ENCODE results near the gene MRPL45. TPM values are rescaled to one million over a fixed set of nuclear protein-coding genes. Genes with fewer than 3 reads are reported as not detected.

The MRPL45 gene
- total and polyA plus RNA-seq, 4 donors: 26.8 to 36.4 (median 34.3) TPM

DNA sequence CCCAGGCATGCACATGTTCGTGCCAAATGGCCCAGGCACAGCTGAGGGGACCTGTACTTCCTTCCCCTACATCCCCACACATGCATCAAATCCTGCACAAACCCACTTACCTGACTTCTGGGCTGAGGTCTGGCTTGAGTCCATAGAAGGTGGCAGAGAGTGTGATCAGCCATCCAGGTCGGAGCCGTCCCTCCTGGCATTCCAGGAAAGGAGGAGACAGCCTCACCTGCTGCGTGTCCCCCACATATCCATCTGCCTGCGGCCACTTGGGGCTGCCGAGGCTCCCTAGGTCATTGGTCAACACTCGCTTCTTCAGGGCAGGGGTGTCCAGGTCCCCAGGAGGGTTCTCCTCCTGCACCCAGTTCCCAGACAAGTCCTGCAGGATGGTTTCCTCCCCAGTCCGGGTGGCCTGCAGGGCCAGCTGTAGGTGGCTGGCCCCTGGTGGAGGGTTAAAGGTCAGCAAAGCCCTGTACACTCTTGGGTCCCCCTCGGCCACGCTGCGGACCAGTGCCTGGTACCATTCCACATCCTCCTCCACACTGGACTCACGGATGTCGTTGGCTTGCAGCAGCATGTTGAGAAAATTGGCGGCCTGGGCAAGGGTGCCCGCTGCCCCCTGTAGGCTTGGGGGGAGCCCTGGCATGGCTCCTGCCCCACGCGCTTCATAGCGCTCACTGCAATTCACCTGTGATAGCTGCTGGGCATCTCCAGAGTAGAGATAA lies 46.1 kb downstream of the MRPL45 start:
- Histone ChIP-seq H3K36me3 (ENCODE audit: control insufficient read depth, insufficient read depth, low read length) (no peaks in the 10 kb centered on the region), H3K4me1 (ENCODE audit: control insufficient read depth, insufficient read depth, low read length) (peaks cover 41% of the 10 kb centered on the region), H3K27me3 (ENCODE audit: control insufficient read depth, insufficient read depth, low read length) (no peaks in the 10 kb centered on the region), H3K27ac (ENCODE audit: low read depth, low read length) (no peak overlapping the region), H3K4me3 (ENCODE audit: low read depth, low read length) (no peak overlapping the region), H3K9me3 (ENCODE audit: control insufficient read depth, insufficient read depth, low read length) (no peaks in the 10 kb centered on the region)
- DNase-seq (ENCODE audit: low read depth in 4 of 6, low spot score in 6 of 6): no peak
- WGBS (ENCODE audit: insufficient coverage): 86% methylated on average over 14 of the region's 18 CpGs

DNA sequence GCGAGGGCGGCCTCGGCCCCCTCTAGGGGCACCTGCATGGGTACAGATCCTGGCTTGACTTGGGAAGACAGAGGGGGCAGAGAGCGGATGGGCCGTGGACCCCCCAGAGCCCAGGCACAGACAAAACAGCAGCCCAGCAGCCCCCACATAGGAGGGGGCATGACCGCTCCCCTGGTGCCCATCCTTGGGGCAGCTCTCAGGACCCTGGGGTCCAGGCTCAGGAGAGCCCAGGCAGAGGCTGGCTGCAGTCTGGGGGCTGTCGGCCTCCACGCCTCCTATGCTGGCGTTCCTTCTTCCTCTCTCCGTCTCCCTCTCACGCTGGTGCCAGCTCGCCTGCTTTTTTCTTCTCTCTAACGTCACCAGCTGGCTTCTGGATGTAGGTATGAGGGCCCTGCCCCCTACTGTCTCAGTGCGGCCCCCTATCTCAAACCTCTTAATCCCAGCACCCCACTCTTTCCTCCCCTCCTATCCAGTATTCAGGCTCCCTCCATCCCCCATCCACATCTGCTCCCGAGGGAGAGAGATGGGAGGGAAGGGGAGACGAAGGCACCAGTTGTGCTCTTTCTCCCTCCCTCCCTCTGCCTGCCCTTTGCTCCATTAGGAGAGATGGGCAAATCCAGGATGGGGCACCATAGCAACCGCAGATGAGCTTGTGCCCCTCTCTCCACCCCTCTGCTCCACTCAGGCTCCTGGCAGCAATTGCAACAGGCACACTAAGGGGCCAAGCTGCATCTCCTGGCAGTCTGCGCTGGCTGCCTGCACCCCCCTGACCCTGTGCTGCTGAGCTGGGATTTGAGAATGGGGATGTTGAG lies 46.8 kb downstream of the MRPL45 start, which contains the start of gene GPR179:
GPR179 (minus strand) TSS at position 349 of the 812 bp plus-strand sequence; CDS start at position 182, 167 bp downstream.
- no peaks in the 10 kb centered on the region for H3K36me3 ChIP-seq (ENCODE audit: control insufficient read depth, insufficient read depth, low read length)
- H3K4me3 ChIP-seq (ENCODE audit: low read depth, low read length): no peak within 1 kb of the TSS
- 63% methylated on average over 10 of the region's 18 CpGs for WGBS (ENCODE audit: insufficient coverage)
- H3K9me3 ChIP-seq (ENCODE audit: control insufficient read depth, insufficient read depth, low read length): no peaks in the 10 kb centered on the region
- no peak within 1 kb of the TSS for H3K27ac ChIP-seq (ENCODE audit: low read depth, low read length)
- peak in 2 of 6 donors; percentile 57 to 73 for DNase-seq (ENCODE audit: low read depth in 4 of 6, low spot score in 6 of 6)
- H3K4me1 ChIP-seq (ENCODE audit: control insufficient read depth, insufficient read depth, low read length): peaks cover 36% of the 10 kb centered on the region
- no peaks in the 10 kb centered on the region for H3K27me3 ChIP-seq (ENCODE audit: control insufficient read depth, insufficient read depth, low read length)

DNA sequence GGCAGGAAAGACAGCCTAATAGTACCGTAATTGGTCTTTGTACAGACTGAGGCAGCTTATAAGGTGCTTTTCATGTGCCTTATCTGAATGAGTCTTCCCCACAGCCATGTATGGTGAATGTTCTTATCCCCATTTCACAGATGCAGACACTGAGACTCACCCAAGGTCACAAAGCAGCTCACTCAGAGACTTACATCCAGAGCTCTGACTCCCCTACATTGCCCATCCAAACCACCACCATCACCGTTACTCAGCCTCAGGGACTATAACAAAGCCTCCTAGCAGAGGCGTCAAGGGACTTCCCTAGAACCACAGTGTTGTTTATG lies 47.4 kb downstream of the MRPL45 start:
- no peak overlapping the region for H3K4me3 ChIP-seq (ENCODE audit: low read depth, low read length)
- WGBS (ENCODE audit: insufficient coverage): 78% methylated on average over 2 of the region's 3 CpGs
- no peak overlapping the region for H3K27ac ChIP-seq (ENCODE audit: low read depth, low read length)

DNA sequence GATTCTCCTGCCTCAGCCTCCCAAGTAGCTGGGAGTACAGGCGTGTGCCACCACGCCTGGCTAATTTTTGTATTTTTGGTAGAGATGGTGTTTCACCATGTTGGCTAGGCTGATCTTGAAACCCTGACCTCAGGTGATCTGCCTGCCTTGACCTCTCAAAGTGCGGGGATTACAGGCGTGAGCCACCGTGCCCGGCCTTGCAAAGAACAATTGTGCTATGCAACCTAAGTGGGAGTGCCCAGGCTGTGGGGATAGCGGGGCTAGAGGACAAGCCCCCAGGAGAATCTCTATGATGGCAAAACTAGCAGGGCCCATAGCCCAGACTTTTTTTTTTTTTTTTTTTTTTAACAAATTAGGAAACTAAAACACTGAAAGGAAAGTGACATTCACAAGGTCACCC lies 48.8 kb downstream of the MRPL45 start:
- no peak overlapping the region for H3K4me3 ChIP-seq (ENCODE audit: low read depth, low read length)
- H3K9me3 ChIP-seq (ENCODE audit: control insufficient read depth, insufficient read depth, low read length): no peaks in the 10 kb centered on the region
- H3K4me1 ChIP-seq (ENCODE audit: control insufficient read depth, insufficient read depth, low read length): peaks cover 39% of the 10 kb centered on the region
- no peaks in the 10 kb centered on the region for H3K36me3 ChIP-seq (ENCODE audit: control insufficient read depth, insufficient read depth, low read length)
- no peak for DNase-seq (ENCODE audit: low read depth in 4 of 6, low spot score in 6 of 6)
- 93% methylated on average over 6 of the region's 7 CpGs for WGBS (ENCODE audit: insufficient coverage)
- no peaks in the 10 kb centered on the region for H3K27me3 ChIP-seq (ENCODE audit: control insufficient read depth, insufficient read depth, low read length)
- H3K27ac ChIP-seq (ENCODE audit: low read depth, low read length): no peak overlapping the region

More for the DNA sequence above, 47.4 kb downstream of the MRPL45 start:
- H3K9me3 ChIP-seq (ENCODE audit: control insufficient read depth, insufficient read depth, low read length): no peaks in the 10 kb centered on the region
- H3K36me3 ChIP-seq (ENCODE audit: control insufficient read depth, insufficient read depth, low read length): no peaks in the 10 kb centered on the region
- DNase-seq (ENCODE audit: low read depth in 4 of 6, low spot score in 6 of 6): no peak
- peaks cover 38% of the 10 kb centered on the region for H3K4me1 ChIP-seq (ENCODE audit: control insufficient read depth, insufficient read depth, low read length)
- no peaks in the 10 kb centered on the region for H3K27me3 ChIP-seq (ENCODE audit: control insufficient read depth, insufficient read depth, low read length)

DNA sequence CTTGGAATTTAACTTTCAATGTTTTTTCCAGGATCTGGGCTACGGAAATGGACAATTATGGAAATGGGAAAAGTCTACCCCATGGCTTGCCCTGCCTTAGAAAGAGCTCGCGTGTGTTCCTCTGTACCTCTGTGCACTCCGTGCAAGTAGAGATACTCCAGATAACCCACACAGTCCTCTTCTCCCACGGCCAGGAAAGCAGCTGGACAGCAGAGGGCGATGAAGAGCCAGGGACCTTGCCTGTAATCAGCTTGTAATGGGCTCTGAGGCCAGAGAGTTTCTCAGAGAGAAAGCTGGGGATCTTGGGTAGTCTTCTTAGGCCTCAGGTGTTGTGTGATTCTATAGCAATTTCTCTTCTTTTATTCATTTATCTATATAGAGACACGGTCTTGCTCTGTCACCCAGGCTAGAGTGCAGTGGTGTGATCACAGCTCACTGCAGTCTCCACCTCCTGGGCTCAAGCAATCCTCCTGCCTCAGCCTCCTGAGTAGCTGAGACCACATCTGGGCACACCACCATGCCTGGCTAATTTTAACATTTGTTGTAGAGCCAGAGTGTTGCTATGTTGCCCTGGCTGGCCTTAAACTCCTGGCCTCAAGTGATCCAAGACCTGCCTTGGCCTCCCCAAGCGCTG lies 52.2 kb downstream of the MRPL45 start:
- DNase-seq (ENCODE audit: low read depth in 4 of 6, low spot score in 6 of 6): peak in 4 of 6 donors; percentile 79 to 95 (median 88)
- no peak overlapping the region for H3K27ac ChIP-seq (ENCODE audit: low read depth, low read length)
- H3K27me3 ChIP-seq (ENCODE audit: control insufficient read depth, insufficient read depth, low read length): no peaks in the 10 kb centered on the region
- H3K9me3 ChIP-seq (ENCODE audit: control insufficient read depth, insufficient read depth, low read length): no peaks in the 10 kb centered on the region
- no peaks in the 10 kb centered on the region for H3K36me3 ChIP-seq (ENCODE audit: control insufficient read depth, insufficient read depth, low read length)
- 58% methylated on average over 2 of the region's 8 CpGs for WGBS (ENCODE audit: insufficient coverage)
- H3K4me1 ChIP-seq (ENCODE audit: control insufficient read depth, insufficient read depth, low read length): peaks cover 22% of the 10 kb centered on the region
- no peak overlapping the region for H3K4me3 ChIP-seq (ENCODE audit: low read depth, low read length)

DNA sequence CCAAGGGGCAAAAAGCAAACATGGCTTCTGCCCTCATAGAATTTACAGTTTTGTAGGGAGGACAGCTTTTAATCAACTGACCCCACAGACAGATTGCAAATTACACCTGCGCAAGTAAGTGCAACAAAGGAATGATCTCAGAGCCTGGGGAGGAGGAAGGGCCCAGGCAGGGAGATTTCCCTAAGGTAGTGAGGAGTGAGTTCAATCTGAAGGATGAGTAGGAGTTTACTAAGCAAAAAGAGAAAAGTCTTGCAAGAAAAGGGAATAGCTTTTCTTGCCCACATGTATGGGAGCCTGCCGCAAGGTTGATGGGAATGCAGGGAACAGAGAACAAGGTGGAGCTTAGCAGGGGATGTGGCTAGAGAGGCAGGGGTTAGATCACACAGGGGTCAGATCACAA lies 53.1 kb downstream of the MRPL45 start:
- Histone ChIP-seq H3K4me1 (ENCODE audit: control insufficient read depth, insufficient read depth, low read length) (peaks cover 21% of the 10 kb centered on the region), H3K27ac (ENCODE audit: low read depth, low read length) (no peak overlapping the region), H3K9me3 (ENCODE audit: control insufficient read depth, insufficient read depth, low read length) (no peaks in the 10 kb centered on the region), H3K27me3 (ENCODE audit: control insufficient read depth, insufficient read depth, low read length) (no peaks in the 10 kb centered on the region), H3K36me3 (ENCODE audit: control insufficient read depth, insufficient read depth, low read length) (no peaks in the 10 kb centered on the region), H3K4me3 (ENCODE audit: low read depth, low read length) (no peak overlapping the region)
- 100% methylated on average over 2 of the region's 2 CpGs for WGBS (ENCODE audit: insufficient coverage)
- DNase-seq (ENCODE audit: low read depth in 4 of 6, low spot score in 6 of 6): no peak

DNA sequence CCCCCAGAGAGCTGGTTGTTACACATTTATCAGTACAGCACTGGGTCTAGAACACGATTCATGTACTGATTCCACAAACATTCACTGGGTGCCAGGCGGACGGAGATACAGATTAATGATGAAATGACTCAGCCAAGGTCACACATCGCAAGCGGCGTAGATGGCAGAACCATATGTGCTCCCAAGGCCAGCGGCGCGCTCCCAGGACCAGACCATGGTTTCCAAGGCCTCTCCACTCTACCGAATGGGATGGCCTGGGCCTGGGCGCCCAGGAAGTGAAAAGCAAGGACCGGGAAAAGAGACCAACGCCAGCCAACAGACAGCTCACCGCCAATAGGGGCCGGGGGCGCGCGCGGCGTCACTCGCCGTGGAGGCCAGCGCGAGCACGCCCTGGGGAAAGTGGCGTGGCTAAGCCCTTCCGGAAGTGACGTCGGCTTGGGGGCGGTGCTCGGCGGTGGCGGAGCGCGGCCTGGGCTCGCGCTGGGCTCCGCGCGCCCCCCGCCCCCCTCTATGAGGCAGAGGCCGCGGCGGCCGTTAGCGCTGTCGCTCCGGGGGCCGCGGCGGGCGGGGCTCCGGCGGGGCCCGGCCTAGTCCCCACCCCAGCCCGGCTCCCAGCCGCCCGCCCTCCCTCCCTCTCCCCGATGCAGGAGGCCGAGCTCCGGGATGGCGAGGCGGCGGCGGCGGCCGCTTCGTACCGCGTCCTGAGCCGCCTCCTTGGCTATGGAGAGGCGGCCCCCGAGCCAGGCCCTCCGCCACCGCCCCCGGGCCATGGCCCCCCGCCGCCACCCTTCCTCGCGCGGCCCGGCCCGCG lies 54.6 kb downstream of the MRPL45 start, which contains the start of gene SOCS7:
SOCS7 (plus strand) TSS at position 433 of the 811 bp plus-strand sequence; CDS start at position 642, 209 bp downstream.
- H3K4me3 ChIP-seq (ENCODE audit: low read depth, low read length): peak within 1 kb of the TSS; percentile 64
- H3K4me1 ChIP-seq (ENCODE audit: control insufficient read depth, insufficient read depth, low read length): peaks cover 28% of the 10 kb centered on the region
- H3K27me3 ChIP-seq (ENCODE audit: control insufficient read depth, insufficient read depth, low read length): no peaks in the 10 kb centered on the region
- H3K27ac ChIP-seq (ENCODE audit: low read depth, low read length): peak within 1 kb of the TSS; percentile 72
- DNase-seq (ENCODE audit: low read depth in 4 of 6, low spot score in 6 of 6): peak; percentile 78 to 98 (median 92)
- no peaks in the 10 kb centered on the region for H3K9me3 ChIP-seq (ENCODE audit: control insufficient read depth, insufficient read depth, low read length)
- 5% methylated on average over 73 of the region's 84 CpGs for WGBS (ENCODE audit: insufficient coverage)
- H3K36me3 ChIP-seq (ENCODE audit: control insufficient read depth, insufficient read depth, low read length): no peaks in the 10 kb centered on the region

DNA sequence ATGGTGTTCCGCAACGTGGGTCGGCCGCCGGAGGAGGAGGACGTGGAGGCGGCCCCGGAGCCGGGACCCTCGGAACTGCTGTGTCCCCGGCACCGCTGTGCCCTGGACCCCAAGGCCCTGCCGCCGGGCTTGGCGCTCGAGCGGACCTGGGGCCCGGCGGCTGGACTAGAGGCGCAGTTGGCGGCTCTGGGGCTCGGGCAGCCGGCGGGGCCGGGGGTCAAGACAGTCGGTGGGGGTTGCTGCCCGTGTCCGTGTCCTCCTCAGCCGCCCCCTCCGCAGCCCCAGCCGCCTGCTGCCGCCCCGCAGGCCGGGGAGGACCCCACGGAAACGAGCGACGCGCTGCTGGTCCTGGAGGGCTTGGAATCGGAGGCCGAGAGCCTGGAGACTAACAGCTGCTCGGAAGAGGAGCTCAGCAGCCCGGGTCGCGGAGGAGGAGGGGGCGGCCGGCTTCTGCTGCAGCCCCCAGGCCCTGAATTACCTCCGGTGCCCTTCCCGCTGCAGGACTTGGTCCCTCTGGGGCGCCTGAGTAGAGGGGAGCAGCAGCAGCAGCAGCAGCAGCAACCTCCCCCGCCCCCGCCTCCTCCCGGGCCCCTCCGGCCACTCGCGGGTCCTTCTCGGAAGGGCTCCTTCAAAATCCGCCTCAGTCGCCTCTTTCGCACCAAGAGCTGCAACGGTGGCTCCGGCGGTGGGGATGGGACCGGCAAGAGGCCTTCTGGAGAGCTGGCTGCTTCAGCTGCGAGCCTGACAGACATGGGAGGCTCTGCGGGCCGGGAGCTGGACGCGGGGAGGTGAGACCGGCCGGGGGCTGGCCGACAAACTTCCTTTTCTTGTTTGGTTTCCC lies 55.5 kb downstream of the MRPL45 start:
- Histone ChIP-seq H3K27me3 (ENCODE audit: control insufficient read depth, insufficient read depth, low read length) (no peaks in the 10 kb centered on the region), H3K27ac (ENCODE audit: low read depth, low read length) (peak overlapping the region; percentile 17), H3K9me3 (ENCODE audit: control insufficient read depth, insufficient read depth, low read length) (no peaks in the 10 kb centered on the region), H3K36me3 (ENCODE audit: control insufficient read depth, insufficient read depth, low read length) (no peaks in the 10 kb centered on the region), H3K4me1 (ENCODE audit: control insufficient read depth, insufficient read depth, low read length) (peaks cover 29% of the 10 kb centered on the region), H3K4me3 (ENCODE audit: low read depth, low read length) (peak overlapping the region; percentile 64)
- WGBS (ENCODE audit: insufficient coverage): under 1% methylated on average over 71 of the region's 72 CpGs
- DNase-seq (ENCODE audit: low read depth in 4 of 6, low spot score in 6 of 6): peak in 2 of 6 donors; percentile 33 to 57

Data from spinal cord (tissue), 10 donors.